ENCODE measurements around the gene LTV1.
"Not testable (repeated sequence)": the region's sequence is repeated elsewhere in the genome, so short reads cannot be mapped to it uniquely, and the experiment has no call there.

The LTV1 gene, protein sequence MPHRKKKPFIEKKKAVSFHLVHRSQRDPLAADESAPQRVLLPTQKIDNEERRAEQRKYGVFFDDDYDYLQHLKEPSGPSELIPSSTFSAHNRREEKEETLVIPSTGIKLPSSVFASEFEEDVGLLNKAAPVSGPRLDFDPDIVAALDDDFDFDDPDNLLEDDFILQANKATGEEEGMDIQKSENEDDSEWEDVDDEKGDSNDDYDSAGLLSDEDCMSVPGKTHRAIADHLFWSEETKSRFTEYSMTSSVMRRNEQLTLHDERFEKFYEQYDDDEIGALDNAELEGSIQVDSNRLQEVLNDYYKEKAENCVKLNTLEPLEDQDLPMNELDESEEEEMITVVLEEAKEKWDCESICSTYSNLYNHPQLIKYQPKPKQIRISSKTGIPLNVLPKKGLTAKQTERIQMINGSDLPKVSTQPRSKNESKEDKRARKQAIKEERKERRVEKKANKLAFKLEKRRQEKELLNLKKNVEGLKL

DNA sequence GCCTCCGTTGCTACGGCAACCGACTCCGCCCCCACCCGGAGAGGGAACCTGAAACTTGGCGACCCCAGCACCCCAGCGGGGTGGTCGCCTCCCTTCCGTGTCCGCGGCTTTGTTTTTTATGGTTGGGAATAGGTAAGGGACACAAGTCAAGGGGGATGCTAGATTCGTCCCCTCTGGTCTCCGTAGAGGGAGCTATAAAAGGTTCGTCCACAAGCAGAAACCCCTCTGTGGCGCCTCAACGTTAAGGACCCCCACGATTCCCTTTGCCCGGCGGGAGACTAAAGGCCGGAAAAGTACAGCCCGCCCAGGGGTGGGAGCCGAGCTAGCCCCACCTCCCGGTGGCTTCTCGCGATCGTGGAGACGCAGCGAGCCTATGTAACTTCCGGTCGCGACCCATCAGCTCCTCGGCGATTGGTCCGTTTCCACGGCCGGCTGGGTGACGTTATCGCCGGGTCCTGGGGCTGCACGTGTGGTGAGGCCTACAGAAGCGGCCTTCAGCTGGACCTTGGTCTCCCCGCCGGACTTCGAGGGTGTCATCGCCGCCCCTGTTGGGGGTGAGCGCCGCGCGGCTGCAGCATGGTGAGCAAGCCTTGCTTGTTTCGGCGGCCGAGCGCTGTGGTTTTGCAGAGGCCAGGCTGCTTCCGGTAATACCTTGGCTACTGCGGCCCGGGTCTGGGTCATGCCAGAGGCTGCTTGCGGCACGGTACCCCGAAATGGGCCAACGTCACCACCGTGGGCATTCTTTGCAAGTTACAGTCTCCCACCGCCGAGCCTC, at the start of gene LTV1:
LTV1 (plus strand) TSS at position 437 of the 775 bp plus-strand sequence; CDS start at position 577, 140 bp downstream.
- DNase-seq, result peak; percentile 79 to 84 (median 81)

DNA sequence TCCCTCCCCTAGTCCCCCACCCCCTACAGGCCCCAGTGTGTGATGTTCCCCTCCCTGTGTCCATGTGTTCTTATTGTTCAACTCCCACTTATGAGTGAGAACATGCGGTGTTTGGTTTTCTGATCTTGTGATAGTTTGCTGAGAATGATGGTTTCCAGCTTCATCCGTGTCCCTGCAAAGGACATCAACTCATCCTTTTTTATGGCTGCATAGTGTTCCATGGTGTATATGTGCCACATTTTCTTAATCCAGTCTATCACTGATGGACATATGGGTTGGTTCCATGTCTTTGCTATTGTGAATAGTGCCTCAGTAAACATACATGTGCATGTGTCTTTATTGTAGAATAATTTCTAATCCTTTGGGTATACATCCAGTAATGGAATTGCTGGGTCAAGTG, 46.6 kb upstream of the LTV1 start:
- not testable (repeated sequence) for DNase-seq

DNA sequence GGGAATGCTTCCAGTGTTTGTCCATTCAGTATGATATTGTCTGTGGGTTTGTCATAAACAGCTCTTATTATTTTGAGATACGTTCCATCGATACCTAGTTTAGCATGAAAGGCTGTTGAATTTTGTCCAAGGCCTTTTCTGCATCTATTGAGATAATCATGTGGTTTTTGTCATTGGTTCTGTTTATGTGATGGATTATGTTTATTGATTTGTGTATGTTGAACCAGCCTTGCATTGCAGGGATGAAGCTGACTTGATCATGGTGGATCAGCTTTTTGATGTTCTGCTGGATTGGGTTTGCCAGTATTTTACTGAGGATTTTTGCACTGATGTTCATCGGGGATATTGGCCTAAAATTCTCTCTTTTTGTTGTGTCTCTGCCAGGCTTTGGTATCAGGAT, 44.7 kb upstream of the LTV1 start:
- not testable (repeated sequence) for DNase-seq

DNA sequence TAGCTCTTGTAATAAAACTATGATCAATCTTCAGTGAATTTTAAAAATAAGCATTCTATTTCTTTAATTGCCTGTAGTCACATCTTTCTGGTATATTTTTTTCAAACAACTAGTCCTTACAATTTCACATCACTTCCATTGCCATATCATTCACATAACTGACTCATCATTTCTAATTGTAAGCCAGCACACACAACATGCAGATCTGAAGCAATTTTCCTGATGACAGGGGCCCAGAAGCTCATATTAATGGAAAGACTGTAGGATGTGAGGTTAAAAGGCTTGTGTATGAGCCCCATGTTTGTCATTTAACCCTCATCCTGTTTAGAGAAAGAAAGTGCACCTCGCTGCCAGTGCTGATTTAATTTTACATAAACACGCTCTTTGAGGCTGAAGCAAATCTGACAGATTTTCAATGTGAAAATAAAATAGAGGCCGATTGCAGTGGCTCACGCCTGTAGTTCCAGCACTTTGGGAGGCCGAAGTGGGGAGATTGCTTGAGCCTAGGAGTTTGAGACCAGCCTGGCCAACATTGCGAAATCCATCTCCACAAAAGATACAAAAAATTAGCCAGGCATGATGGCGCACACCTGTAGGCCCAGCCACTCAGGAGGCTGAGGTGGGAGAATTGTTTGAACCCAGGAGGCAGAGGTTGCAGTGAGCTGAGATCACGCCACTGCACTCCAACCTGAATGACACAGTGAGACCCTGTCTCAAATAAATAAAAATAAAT, 40.1 kb upstream of the LTV1 start:
- DNase-seq, result no peak

DNA sequence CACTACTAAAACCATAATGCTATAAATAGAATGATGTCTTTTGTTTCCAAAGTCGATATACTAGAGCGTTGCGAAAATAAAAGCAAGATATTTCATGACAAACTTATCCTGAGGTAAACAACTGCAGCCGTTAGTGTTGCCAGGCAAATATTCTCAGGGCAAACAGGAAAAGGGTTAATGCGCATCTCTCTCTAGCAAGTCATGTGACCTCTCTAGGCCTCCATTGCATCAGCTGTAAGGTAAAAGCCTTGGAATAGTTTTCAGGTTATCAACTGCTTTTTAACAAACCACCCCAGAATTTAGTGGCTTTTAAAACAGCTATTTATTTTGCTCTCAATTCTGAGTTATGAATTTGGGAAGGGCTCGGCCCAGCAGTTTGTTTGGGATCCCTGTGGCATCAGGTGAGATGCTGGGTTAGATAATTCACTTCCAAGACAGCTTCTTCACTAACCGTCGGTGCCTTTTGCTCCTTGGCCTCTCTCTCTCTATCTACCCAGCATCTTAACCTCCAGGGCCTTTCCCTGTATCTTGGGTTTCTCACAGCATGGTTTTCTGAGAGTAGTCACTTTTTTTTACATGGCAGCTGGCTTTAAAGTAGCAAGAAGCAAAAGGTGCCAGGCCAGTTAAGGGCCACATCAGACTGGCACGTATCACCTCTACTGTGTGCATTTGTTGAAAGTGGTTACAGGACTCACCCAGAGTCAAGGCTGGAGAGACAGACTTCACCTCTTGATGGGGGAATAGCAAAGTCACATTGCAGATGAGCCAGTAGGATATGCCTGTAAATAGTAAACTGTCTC, 39.2 kb upstream of the LTV1 start:
- no peak for DNase-seq

DNA sequence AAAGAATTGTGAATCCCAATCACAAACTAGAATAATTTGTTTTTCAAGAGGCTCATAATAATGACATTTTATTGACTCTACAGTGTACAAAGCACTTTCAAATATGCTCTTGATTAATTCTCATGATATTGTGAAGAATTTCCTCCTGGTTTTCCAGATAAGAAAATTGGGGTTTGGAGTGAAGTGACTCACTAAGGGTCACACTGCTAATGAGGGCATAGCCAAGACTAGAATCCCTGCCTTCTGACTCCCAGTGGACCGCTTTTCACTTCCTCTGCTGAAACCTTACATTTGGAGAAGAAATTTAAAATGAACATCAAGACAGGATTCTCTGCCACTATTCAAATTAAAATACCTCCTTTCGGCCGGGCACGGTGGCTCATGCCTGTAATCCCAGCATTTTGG, 38.3 kb upstream of the LTV1 start:
- DNase-seq, result no peak

DNA sequence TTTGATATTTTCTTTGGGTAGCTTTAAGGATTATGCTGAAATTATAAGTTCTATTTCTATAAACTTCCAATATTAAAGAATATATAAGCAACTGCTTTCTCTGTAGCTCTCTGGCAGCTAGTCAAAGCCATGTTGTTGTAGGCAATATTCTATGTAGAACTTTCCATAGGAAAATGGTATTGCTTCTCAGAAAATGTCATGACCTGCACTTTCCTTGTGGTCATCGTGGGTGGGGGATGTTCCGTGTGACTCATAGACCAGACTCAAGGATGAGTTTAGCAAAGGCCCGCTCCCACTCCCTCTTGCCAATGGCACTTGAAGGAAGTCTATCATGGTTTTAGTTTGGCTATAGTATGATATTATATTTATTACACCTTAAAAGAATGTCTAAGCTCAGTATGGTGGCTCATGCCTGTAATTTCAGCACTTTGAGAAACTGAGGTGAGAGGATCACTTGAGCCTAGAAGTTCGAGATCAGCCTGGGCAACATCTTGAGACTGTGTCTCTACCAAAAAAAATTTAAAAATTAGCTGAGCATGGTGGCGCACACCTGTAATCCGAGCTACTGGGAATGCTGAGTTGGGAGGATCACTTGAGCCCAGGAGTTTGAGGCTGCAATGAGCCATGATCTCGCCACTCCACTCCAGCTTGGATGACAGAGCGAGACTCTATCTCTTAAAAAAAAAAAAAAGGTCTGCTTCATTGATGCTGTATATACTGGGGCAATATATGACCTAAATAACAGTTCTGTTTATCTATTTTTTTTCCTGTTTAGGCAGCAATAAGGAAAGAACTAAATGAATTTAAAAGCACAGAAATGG, 36.6 kb upstream of the LTV1 start:
- DNase-seq, result peak in 2 of 4 experiments; percentile 14 to 37

DNA sequence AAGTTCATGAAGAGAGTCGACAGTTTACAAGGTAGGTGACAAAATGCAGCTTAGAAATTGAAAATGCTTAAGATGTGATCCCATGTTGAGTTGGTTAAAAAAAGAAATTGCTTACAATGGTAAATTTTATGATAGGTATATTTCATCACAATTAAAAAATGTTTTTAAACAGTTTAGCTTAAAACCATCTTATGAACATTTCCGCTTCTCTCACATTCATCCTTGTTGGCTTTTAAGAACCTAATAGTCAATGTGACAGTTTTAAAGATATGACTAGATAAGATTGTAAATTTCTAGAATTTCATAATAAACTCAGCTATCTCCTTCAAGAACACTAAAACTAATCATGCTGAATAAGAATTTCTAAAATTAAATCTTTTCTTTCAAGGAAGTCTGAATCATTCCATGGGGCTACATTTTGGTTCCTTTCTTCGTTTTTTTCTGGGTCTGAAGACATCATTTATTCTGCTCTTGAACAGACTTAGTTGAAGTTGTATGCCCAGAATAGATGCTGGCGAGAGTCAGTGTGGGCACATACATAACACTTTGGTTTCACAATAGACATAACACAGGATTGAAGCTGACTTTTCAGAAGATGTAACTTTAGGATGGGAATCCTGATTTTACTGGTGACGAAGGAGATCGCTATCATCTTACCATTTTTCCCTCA, 35.9 kb upstream of the LTV1 start:
- no peak for DNase-seq

- no peak for DNase-seq
Measured at GRCh38 chr6:143810745-143811144, 32.4 kb upstream of the LTV1 start.

DNA sequence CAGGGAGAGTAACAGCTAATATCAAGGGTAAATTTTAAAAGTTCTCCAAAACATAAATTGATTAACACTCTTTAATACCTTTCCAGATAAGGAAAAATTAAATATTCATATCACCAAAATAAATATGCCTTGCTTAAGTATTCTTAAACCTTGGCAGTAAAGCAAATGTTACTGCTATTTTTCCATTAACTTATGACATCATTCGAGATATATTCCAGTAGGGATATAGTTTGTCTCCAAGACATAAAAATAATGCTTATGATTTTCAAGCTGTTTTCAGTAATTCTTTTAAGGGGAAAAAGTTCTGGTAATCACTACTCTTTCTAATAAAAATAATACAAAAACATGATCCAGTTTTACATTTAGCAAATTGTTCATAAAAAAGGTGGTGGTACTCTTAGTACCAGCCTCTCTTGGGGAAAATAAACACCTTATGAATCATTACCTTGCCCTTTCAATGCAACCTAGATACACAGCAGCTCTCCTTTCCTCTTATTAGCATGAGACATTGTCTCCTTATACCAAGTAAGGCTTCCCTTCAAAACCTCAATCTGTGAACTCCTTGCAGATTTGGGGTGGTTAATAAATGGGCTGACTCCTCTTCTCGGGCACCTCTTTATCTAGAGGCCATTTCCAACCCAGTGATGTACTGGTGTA, 31.5 kb upstream of the LTV1 start:
- no peak for DNase-seq

GRCh38 chr6:143817621-143818020, 25.5 kb upstream of the LTV1 start:
- no peak for DNase-seq

DNA sequence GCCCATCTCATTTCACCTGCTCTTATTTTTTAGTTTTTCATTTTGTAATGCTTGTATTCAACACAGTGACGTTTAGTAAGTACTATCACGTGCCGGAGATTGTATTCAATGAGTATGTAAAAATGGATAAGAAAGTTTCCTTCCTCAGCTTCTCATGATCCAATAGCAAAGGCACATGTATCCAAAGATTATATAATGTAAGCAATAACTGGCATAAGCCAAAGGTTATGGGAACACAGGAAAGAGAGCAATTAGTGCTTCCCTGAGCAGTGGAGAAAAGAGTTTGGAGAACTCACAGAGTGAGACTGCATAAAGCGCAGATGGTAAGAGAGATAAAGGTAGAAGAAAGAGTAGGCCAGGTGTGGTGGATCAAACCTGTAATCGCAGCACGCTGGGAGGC, 21.8 kb upstream of the LTV1 start:
- no peak for DNase-seq

- no peak for DNase-seq
Measured at GRCh38 chr6:143822584-143823024, 20.5 kb upstream of the LTV1 start.

DNA sequence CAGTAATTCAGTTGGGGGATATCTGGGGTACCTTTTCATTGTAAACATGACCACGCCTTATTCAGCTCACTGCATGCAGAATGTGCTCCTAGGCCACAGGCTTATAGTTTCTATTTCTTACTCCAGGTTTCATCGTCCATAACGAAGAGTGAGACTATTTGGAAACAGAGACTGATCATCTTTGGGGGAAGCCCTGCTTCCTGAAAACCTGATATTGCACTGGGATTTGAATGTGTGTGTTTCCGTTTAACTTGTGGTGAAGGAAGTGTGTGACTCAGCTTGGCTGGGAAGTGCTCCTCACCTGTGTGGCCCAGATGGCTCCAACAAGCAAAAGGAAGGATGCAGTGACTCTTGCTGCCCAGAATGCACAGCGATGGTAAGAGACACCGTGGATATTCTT, 19.6 kb upstream of the LTV1 start:
- no peak for DNase-seq

- DNase-seq, result no peak
Measured at GRCh38 chr6:143828572-143828971, 14.6 kb upstream of the LTV1 start.

DNA sequence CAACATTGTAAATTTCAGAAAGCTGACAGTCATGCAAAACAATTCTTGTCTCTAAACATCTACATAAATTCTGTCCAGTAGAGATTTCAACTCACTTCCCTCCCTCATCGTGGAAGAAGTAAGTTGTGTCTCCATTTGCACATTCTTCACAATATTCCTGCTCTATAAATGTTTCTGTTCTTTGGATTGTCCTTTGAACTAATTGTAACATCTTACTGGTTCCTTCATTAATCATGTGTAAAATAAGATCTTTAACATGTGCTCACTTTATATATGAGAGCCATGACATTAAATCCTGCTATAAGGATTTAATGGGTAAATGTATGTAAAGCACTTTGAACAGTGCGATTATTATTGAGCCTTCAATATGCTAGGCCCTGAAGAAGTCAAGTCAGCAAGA, 7.0 kb upstream of the LTV1 start:
- DNase-seq, result no peak

- DNase-seq, result no peak
Measured at GRCh38 chr6:143838395-143838794, 4.7 kb upstream of the LTV1 start.

GRCh38 chr6:143839196-143839595, 3.9 kb upstream of the LTV1 start:
- no peak for DNase-seq

- DNase-seq, result no peak
Measured at GRCh38 chr6:143840595-143841265, 2.4 kb upstream of the LTV1 start.

DNA sequence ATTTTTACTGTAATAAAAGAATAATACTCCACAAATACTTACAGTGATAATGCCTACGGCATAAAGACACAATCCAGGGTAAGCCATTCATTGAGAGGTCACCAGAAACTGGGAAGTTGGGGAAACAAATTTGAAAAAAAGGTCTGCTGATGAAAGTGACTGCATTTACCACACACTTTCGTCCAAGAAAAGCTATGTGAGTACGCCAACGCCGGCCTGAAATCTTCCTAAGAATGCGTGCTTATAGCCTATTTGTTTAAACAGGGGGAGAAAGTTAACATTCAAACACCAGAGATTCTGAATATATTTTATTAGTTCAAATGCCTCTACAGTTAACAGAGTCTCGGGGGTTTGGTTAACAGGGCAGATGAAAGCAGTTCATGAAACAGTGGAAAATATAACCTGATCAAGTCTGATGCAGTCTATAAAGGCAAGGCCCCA, 657 bp upstream of the LTV1 start:
- DNase-seq, result no peak

Data from activated CD4-positive, CD25-positive, alpha-beta regulatory T cell (primary cell).